ENCODE results near the gene CAPS.

The CAPS gene

DNA sequence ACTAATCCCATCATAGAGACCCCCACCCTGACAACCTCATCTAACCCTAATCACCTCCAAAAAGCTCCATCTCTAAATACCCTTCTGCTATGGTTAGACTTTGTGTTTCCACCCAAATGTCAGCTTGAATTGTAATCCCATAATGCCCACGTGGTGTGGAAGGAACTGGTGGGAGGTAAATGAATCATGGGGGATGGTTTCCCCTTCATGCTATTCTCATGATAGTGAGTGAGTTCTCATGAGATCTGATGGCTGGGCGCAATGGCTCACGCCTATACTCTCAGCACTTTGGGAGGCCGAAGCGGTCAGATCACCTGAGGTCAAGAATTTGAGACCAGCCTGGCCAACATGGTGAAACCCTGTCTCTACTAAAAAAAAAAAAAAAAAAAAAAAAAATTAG lies 6.8 kb upstream of the CAPS start:
- H3K4me3 ChIP-seq (ENCODE audit: insufficient read length, low read depth) = no peak overlapping the region
- no peak overlapping the region for H3K9ac ChIP-seq (ENCODE audit: insufficient read length, low read depth)
- H3K9me3 ChIP-seq (ENCODE audit: insufficient read depth, low read length) = no peaks in the 10 kb centered on the region
- H3K36me3 ChIP-seq (ENCODE audit: insufficient read depth, insufficient read length, low read length) = peaks cover 29% of the 10 kb centered on the region
- no peak for TF ChIP-seq SUZ12 (IDR thresholded peaks at IDR 0.05; ENCODE audit: extremely low read depth, insufficient read depth, insufficient read length)
- TF ChIP-seq ZNF274 (IDR thresholded peaks at IDR 0.05; ENCODE audit: low read depth, low read length) = no peak
- no peak for TF ChIP-seq YY1 (IDR thresholded peaks at IDR 0.05; ENCODE audit: insufficient read depth, insufficient read length)
- H3K27me3 ChIP-seq (ENCODE audit: insufficient read depth, insufficient read length) = no peaks in the 10 kb centered on the region
- peaks cover 1% of the 10 kb centered on the region for H3K4me1 ChIP-seq (ENCODE audit: insufficient read depth, insufficient read length)
- DNase-seq (ENCODE audit: low read depth, low spot score) = no peak

DNA sequence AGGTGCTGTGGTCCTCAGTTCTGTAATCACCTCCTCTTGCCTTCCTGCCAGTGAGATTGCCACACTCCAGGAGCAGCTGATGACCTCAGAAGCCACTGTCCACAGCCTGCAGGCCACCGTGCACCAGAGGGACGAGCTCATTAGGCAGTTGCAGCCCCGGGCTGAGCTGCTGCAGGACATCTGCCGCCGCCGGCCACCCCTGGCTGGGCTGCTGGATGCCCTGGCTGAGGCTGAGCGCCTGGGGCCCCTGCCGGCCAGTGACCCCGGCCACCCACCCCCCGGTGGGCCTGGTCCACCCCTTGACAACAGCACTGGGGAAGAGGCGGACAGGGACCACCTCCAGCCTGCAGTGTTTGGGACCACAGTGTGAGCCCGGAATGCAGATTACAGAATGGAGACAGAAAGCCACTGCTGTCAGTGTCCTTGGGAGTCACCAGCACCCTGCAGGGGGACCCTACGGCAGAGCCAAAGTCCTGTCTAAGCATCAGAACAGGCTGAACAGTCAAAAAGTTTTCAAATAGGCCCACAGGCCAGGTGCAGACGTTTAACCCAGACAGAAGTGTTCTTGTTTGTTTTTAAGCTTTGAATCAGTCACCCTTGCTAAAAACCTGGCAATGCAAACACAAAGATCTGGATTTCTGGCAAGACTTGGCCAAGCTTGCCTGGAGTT lies 5.1 kb upstream of the CAPS start:
- no peaks in the 10 kb centered on the region for H3K9me3 ChIP-seq (ENCODE audit: insufficient read depth, low read length)
- no peak overlapping the region for H3K9ac ChIP-seq (ENCODE audit: insufficient read length, low read depth)
- no peak overlapping the region for H3K4me3 ChIP-seq (ENCODE audit: insufficient read length, low read depth)

DNA sequence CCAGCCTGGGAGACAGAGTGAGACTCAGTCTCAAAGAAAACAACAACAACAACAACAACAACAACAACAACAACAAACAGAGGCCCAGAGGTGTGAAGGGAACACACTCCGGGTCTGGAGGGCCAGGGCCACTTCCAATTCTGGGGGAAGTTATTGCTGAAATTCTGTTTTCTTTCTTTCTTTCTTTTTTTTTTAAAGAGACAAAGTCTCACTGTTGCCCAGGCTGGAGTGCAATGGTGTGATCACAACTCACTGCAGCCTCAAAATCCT lies 3.5 kb upstream of the CAPS start:
- DNase-seq (ENCODE audit: low read depth, low spot score) = no peak
- Histone ChIP-seq H3K4me1 (ENCODE audit: insufficient read depth, insufficient read length) (peaks cover 13% of the 10 kb centered on the region), H3K4me3 (ENCODE audit: insufficient read length, low read depth) (no peak overlapping the region), H3K9me3 (ENCODE audit: insufficient read depth, low read length) (no peaks in the 10 kb centered on the region), H3K27me3 (ENCODE audit: insufficient read depth, insufficient read length) (no peaks in the 10 kb centered on the region), H3K9ac (ENCODE audit: insufficient read length, low read depth) (no peak overlapping the region), H3K36me3 (ENCODE audit: insufficient read depth, insufficient read length, low read length) (peaks cover 47% of the 10 kb centered on the region)
- TF ChIP-seq YY1 (IDR thresholded peaks at IDR 0.05; ENCODE audit: insufficient read depth, insufficient read length) (no peak), ZNF274 (IDR thresholded peaks at IDR 0.05; ENCODE audit: low read depth, low read length) (no peak), SUZ12 (IDR thresholded peaks at IDR 0.05; ENCODE audit: extremely low read depth, insufficient read depth, insufficient read length) (no peak)

More for the DNA sequence above, 5.1 kb upstream of the CAPS start:
- DNase-seq (ENCODE audit: low read depth, low spot score) = no peak
- Histone ChIP-seq H3K4me1 (ENCODE audit: insufficient read depth, insufficient read length) (peaks cover 3% of the 10 kb centered on the region), H3K27me3 (ENCODE audit: insufficient read depth, insufficient read length) (no peaks in the 10 kb centered on the region), H3K36me3 (ENCODE audit: insufficient read depth, insufficient read length, low read length) (peaks cover 31% of the 10 kb centered on the region)
- no peak for TF ChIP-seq ZNF274 (IDR thresholded peaks at IDR 0.05; ENCODE audit: low read depth, low read length)

DNA sequence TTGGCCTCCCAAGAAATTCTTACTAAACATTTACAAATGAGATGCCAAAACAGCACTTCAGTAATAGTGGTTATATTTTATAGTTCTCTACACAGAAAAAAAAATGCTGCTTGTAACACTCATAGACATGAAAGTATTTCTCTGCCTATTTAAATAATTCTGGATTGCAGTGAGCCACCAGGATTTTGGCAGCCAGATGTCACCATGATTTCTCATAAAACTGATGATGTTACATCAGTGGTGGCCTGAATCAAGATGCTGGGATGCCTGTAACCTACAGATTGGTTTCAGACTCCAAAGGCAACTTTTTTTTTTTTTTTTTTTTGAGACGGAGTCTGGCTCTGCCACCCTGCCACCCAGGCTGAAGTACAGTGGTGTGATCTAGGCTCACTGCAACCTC lies 2.7 kb upstream of the CAPS start:
- DNase-seq (ENCODE audit: low read depth, low spot score) = no peak
- TF ChIP-seq YY1 (IDR thresholded peaks at IDR 0.05; ENCODE audit: insufficient read depth, insufficient read length) = no peak
- TF ChIP-seq SUZ12 (IDR thresholded peaks at IDR 0.05; ENCODE audit: extremely low read depth, insufficient read depth, insufficient read length) = no peak
- no peak for TF ChIP-seq ZNF274 (IDR thresholded peaks at IDR 0.05; ENCODE audit: low read depth, low read length)
- Histone ChIP-seq H3K9me3 (ENCODE audit: insufficient read depth, low read length) (no peaks in the 10 kb centered on the region), H3K4me3 (ENCODE audit: insufficient read length, low read depth) (no peak overlapping the region), H3K27me3 (ENCODE audit: insufficient read depth, insufficient read length) (no peaks in the 10 kb centered on the region), H3K36me3 (ENCODE audit: insufficient read depth, insufficient read length, low read length) (peaks cover 55% of the 10 kb centered on the region), H3K4me1 (ENCODE audit: insufficient read depth, insufficient read length) (peaks cover 16% of the 10 kb centered on the region), H3K9ac (ENCODE audit: insufficient read length, low read depth) (no peak overlapping the region)

DNA sequence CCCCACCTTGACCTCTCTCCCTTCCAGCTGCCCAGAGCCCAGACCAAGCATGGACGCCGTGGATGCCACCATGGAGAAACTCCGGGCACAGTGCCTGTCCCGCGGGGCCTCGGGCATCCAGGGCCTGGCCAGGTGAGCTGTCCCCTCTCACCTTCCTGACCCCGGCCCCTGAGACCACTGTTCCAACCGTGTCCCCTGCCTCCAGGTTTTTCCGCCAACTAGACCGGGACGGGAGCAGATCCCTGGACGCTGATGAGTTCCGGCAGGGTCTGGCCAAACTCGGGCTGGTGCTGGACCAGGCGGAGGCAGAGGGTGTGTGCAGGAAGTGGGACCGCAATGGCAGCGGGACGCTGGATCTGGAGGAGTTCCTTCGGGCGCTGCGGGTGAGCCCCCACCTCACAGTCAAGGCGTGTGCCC lies 312 bp downstream of the CAPS start:
- no peak for TF ChIP-seq SUZ12 (IDR thresholded peaks at IDR 0.05; ENCODE audit: extremely low read depth, insufficient read depth, insufficient read length)
- TF ChIP-seq YY1 (IDR thresholded peaks at IDR 0.05; ENCODE audit: insufficient read depth, insufficient read length) = no peak
- no peak for TF ChIP-seq ZNF274 (IDR thresholded peaks at IDR 0.05; ENCODE audit: low read depth, low read length)
- Histone ChIP-seq H3K36me3 (ENCODE audit: insufficient read depth, insufficient read length, low read length) (peaks cover 73% of the 10 kb centered on the region), H3K9me3 (ENCODE audit: insufficient read depth, low read length) (no peaks in the 10 kb centered on the region), H3K9ac (ENCODE audit: insufficient read length, low read depth) (no peak overlapping the region), H3K4me1 (ENCODE audit: insufficient read depth, insufficient read length) (peaks cover 14% of the 10 kb centered on the region), H3K4me3 (ENCODE audit: insufficient read length, low read depth) (no peak overlapping the region), H3K27me3 (ENCODE audit: insufficient read depth, insufficient read length) (no peaks in the 10 kb centered on the region)
- no peak for DNase-seq (ENCODE audit: low read depth, low spot score)

DNA sequence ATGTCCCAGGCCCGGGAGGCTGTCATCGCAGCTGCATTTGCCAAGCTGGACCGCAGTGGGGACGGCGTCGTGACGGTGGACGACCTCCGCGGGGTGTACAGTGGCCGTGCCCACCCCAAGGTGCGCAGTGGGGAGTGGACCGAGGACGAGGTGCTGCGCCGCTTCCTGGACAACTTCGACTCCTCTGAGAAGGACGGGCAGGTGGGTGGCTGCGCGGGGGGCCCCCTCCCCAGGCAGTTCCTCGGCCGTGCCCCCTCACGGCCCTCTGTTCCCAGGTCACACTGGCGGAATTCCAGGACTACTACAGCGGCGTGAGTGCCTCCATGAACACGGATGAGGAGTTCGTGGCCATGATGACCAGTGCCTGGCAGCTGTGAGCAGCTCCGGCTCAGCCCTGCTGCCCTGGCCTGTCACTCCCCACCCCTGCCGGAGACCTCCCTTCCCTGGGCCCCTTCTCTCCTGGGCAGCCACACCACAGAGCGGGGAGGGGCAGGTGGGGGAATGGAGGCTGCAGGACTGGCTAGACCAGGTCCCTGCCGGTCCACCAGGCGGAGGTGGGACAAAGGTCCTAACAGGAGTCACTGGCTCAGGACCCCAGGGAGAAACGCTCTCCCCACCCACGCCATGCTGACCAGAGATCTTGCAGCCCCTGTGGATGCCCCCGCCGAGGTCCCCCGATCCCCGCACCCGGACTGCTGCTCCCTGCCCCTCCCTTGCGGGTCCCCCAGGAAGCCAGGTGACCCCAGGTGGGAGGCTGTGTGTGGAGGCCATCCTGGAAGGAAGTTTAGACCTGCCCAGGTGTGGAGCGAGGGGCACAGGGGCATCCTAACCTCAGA lies 1.1 kb downstream of the CAPS start:
- Histone ChIP-seq H3K4me3 (ENCODE audit: insufficient read length, low read depth) (no peak overlapping the region), H3K4me1 (ENCODE audit: insufficient read depth, insufficient read length) (peaks cover 14% of the 10 kb centered on the region), H3K9ac (ENCODE audit: insufficient read length, low read depth) (no peak overlapping the region), H3K36me3 (ENCODE audit: insufficient read depth, insufficient read length, low read length) (peaks cover 76% of the 10 kb centered on the region), H3K9me3 (ENCODE audit: insufficient read depth, low read length) (no peaks in the 10 kb centered on the region), H3K27me3 (ENCODE audit: insufficient read depth, insufficient read length) (no peaks in the 10 kb centered on the region)
- no peak for TF ChIP-seq ZNF274 (IDR thresholded peaks at IDR 0.05; ENCODE audit: low read depth, low read length)
- no peak for DNase-seq (ENCODE audit: low read depth, low spot score)

DNA sequence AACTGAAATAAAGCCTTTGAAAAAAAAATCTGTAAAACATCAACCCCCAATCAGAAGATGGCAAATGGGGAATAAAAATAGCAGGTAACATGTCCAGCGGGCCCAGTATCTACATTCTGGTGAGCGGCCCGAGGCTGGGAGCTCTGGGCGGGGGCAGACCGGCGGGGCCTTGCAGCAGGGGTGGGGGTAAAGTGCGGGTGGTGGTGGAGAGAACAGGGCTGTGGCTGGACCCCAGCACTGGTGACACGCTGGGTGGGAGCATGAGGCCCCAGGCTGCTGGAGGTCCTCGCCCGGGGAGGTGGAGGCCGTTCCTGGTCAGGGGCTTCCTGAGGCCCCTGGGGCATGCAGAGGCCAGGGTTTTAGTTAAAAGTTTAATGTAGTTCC lies 1.7 kb downstream of the CAPS start:
- Histone ChIP-seq H3K27me3 (ENCODE audit: insufficient read depth, insufficient read length) (no peaks in the 10 kb centered on the region), H3K9me3 (ENCODE audit: insufficient read depth, low read length) (no peaks in the 10 kb centered on the region), H3K4me3 (ENCODE audit: insufficient read length, low read depth) (no peak overlapping the region), H3K9ac (ENCODE audit: insufficient read length, low read depth) (no peak overlapping the region), H3K36me3 (ENCODE audit: insufficient read depth, insufficient read length, low read length) (peaks cover 72% of the 10 kb centered on the region), H3K4me1 (ENCODE audit: insufficient read depth, insufficient read length) (peaks cover 14% of the 10 kb centered on the region)
- no peak for DNase-seq (ENCODE audit: low read depth, low spot score)
- no peak for TF ChIP-seq SUZ12 (IDR thresholded peaks at IDR 0.05; ENCODE audit: extremely low read depth, insufficient read depth, insufficient read length)
- TF ChIP-seq YY1 (IDR thresholded peaks at IDR 0.05; ENCODE audit: insufficient read depth, insufficient read length) = no peak
- TF ChIP-seq ZNF274 (IDR thresholded peaks at IDR 0.05; ENCODE audit: low read depth, low read length) = no peak

Measured in NT2/D1 (cell line).